Neural cell (in vitro differentiated cells): ENCODE results near the gene CDNF.

ENCODE experiments used
- EP300 ChIP-seq: fragments of 450-650 bp; conservative IDR thresholded peaks from 2 replicates; pipeline ENCODE4 v1.6.1; 2014; ENCODE audit warnings: antibody characterized with exemption, mild to moderate bottlenecking, moderate library complexity; ENCODE audit not compliant: poor library complexity, severe bottlenecking
- EZH2 ChIP-seq: fragments of 200-600, 300-800 bp; shearing (Covaris generic), sonication (generic); IDR thresholded peaks from 2 replicates; pipeline ENCODE4 v1.6.1; 2014; ENCODE audit warnings: antibody characterized with exemption, low read length, borderline replicate concordance, mild to moderate bottlenecking; ENCODE audit not compliant: insufficient read depth, poor library complexity, severe bottlenecking
- POLR2AphosphoS5 ChIP-seq: IDR thresholded peaks from 2 replicates; pipeline ENCODE4 v1.6.1; 2012
- RAD21 ChIP-seq: fragments of 450-650 bp; conservative IDR thresholded peaks from 2 replicates; pipeline ENCODE4 v1.6.1; 2014; ENCODE audit warnings: antibody characterized with exemption, mild to moderate bottlenecking, moderate library complexity
- SMC3 ChIP-seq: fragments of 450-650 bp; conservative IDR thresholded peaks from 2 replicates; pipeline ENCODE4 v1.6.1; 2014; ENCODE audit warnings: antibody characterized with exemption, mild to moderate bottlenecking, moderate library complexity; ENCODE audit not compliant: poor library complexity
- TAF1 ChIP-seq: IDR thresholded peaks from 2 replicates; pipeline ENCODE4 v1.6.1; 2012; ENCODE audit warnings: low read depth
- TF ChIP-seq, protein P1 (sequence below): fragments of 450-650 bp; IDR thresholded peaks from 2 replicates; pipeline ENCODE4 v1.5.1; 2014; ENCODE audit warnings: antibody characterized with exemption, mild to moderate bottlenecking, moderate library complexity; ENCODE audit not compliant: poor library complexity, severe bottlenecking
- TF ChIP-seq, protein P2 (sequence below): IDR thresholded peaks from 2 replicates; pipeline ENCODE4 v1.6.1; 2012; ENCODE audit warnings: borderline replicate concordance

DNA sequence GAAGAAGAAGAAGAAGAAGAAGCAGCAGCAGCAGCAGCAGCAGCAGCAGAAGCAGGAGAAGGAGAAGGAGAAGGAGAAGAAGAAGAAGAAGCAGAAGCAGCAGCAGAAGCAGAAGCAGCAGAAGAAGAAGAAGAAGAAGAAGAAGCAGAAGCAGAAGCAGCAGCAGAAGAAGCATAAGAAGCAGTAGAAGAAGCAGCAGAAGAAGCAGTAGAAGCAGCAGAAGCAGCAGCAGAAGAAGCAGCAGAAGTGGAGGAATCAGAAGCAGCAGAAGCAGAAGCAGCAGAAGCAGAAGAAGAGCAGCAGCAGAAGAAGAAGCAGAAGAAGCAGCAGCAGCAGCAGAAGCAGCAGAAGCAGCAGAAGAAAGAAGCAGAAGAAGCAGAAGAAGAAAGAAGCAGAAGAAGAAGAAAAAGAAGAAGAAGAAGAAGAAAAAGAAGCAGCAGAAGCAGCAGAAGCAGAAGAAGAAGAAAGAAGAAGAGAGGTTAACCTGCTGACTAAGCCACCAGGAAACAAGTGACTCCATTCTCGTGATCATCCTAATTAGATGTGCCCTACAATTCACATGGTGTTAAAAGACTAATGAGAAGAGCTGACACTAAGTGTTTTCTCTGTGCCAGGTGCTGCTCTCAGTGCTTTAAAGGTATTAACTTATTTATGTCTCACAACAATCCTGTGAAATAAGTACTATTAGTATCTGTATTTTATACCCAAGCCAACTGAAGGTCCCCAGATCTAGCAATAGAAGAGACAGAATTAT is 11.6 kb downstream of the CDNF start:
- TF ChIP-seq TAF1: no peak
- TF ChIP-seq, protein P1, sequence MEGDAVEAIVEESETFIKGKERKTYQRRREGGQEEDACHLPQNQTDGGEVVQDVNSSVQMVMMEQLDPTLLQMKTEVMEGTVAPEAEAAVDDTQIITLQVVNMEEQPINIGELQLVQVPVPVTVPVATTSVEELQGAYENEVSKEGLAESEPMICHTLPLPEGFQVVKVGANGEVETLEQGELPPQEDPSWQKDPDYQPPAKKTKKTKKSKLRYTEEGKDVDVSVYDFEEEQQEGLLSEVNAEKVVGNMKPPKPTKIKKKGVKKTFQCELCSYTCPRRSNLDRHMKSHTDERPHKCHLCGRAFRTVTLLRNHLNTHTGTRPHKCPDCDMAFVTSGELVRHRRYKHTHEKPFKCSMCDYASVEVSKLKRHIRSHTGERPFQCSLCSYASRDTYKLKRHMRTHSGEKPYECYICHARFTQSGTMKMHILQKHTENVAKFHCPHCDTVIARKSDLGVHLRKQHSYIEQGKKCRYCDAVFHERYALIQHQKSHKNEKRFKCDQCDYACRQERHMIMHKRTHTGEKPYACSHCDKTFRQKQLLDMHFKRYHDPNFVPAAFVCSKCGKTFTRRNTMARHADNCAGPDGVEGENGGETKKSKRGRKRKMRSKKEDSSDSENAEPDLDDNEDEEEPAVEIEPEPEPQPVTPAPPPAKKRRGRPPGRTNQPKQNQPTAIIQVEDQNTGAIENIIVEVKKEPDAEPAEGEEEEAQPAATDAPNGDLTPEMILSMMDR: no peak
- TF ChIP-seq EP300: no peak
- no peak for TF ChIP-seq EZH2
- TF ChIP-seq RAD21: no peak
- TF ChIP-seq SMC3: no peak
- TF ChIP-seq, protein P2, sequence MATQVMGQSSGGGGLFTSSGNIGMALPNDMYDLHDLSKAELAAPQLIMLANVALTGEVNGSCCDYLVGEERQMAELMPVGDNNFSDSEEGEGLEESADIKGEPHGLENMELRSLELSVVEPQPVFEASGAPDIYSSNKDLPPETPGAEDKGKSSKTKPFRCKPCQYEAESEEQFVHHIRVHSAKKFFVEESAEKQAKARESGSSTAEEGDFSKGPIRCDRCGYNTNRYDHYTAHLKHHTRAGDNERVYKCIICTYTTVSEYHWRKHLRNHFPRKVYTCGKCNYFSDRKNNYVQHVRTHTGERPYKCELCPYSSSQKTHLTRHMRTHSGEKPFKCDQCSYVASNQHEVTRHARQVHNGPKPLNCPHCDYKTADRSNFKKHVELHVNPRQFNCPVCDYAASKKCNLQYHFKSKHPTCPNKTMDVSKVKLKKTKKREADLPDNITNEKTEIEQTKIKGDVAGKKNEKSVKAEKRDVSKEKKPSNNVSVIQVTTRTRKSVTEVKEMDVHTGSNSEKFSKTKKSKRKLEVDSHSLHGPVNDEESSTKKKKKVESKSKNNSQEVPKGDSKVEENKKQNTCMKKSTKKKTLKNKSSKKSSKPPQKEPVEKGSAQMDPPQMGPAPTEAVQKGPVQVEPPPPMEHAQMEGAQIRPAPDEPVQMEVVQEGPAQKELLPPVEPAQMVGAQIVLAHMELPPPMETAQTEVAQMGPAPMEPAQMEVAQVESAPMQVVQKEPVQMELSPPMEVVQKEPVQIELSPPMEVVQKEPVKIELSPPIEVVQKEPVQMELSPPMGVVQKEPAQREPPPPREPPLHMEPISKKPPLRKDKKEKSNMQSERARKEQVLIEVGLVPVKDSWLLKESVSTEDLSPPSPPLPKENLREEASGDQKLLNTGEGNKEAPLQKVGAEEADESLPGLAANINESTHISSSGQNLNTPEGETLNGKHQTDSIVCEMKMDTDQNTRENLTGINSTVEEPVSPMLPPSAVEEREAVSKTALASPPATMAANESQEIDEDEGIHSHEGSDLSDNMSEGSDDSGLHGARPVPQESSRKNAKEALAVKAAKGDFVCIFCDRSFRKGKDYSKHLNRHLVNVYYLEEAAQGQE: no peak
- no peak for TF ChIP-seq POLR2AphosphoS5
